Endothelial cell of umbilical vein (primary cell): Measurements from ENCODE around the gene KRABD2.

Experiments
- BruUV-seq: library from RNA; stranded (reverse); fragments of 400-500 nt; replicated peaks from 2 replicates; lab custom pipeline; 2021; lab: Mats Ljungman, UMichigan
- CTCF ChIA-PET: fragments of 300-600, 350-600 bp; sonication (Branson Sonifier 250); formaldehyde crosslinking; loops from one replicate; lab custom pipeline; 2021; ENCODE audit warnings: antibody characterized with exemption, inconsistent platforms; lab: Charles Lee
- POLR2A ChIA-PET: fragments of 300-600, 350-600 bp; sonication (Branson Sonifier 250); formaldehyde crosslinking; loops from one replicate; lab custom pipeline; 2021; ENCODE audit warnings: antibody characterized with exemption, inconsistent platforms; lab: Charles Lee
- DNase-seq: peaks from one replicate; pipeline ENCODE4 v3.0.0-alpha.2; 2011; ENCODE audit warnings: low read depth, low spot score
- FAIRE-seq: peaks from 2 replicates; lab custom pipeline; 2011; peaks lifted over from hg19 to GRCh38; lab: Jason Lieb, UNC
- H2AFZ ChIP-seq: 2 replicates; pipeline ENCODE4 v1.6.0; 2012; ENCODE audit warnings: low read depth, low read length, control low read depth, inconsistent platforms
- H3K27ac ChIP-seq: 2 replicates; pipeline ENCODE4 v1.5.1; 2011; ENCODE audit warnings: low read depth, mild to moderate bottlenecking, control low read depth, low read length, moderate library complexity; ENCODE audit not compliant: insufficient read depth
- H3K27me3 ChIP-seq, 2 experiments: 2 replicates each; pipeline versions ENCODE4 v1.6.0 to v1.6.1; 2011; ENCODE audit warnings: low read length in 2 of 2, mixed read lengths in 1 of 2; ENCODE audit not compliant: control insufficient read depth in 2 of 2, insufficient read depth in 2 of 2
- H3K36me3 ChIP-seq, 2 experiments: 2 replicates in 1 of 2; 3 replicates in 1 of 2; pipeline ENCODE4 v1.5.1; 2011; ENCODE audit warnings: low read length in 2 of 2, mild to moderate bottlenecking in 1 of 2, moderate library complexity in 1 of 2; ENCODE audit not compliant: control insufficient read depth in 2 of 2, insufficient read depth in 2 of 2; ENCODE audit errors: extremely low read depth in 1 of 2
- H3K4me1 ChIP-seq: 3 replicates; pipeline ENCODE4 v1.5.1; 2011; ENCODE audit warnings: mild to moderate bottlenecking, low read length; ENCODE audit not compliant: control insufficient read depth, insufficient read depth; ENCODE audit errors: extremely low read depth
- H3K4me2 ChIP-seq: 2 replicates; pipeline ENCODE4 v1.6.1; 2011; ENCODE audit warnings: low read length, control low read depth, mixed read lengths; ENCODE audit not compliant: insufficient read depth
- H3K4me3 ChIP-seq, 3 experiments: fragments of 200-600 bp in 1 of 3; sonication (generic), shearing (Covaris generic) in 1 of 3; replicated peaks in 1 of 3; 2 replicates each; pipeline ENCODE4 v1.5.1; 2011 to 2016; ENCODE audit warnings: control low read depth in 3 of 3, low read length in 3 of 3, mild to moderate bottlenecking in 2 of 3, inconsistent platforms in 1 of 3, low read depth in 1 of 3, moderate library complexity in 1 of 3; ENCODE audit not compliant: insufficient read depth in 1 of 3
- H3K79me2 ChIP-seq: 2 replicates; pipeline ENCODE4 v1.6.0; 2012; ENCODE audit warnings: low read length, inconsistent platforms; ENCODE audit not compliant: control insufficient read depth, insufficient read depth
- H3K9ac ChIP-seq: replicated peaks from 2 replicates; pipeline ENCODE3; 2011; ENCODE audit warnings: low read length, control low read depth; ENCODE audit not compliant: insufficient read depth; ENCODE audit errors: extremely low read depth
- H3K9me1 ChIP-seq: replicated peaks from 3 replicates; pipeline ENCODE4 v1.6.0; 2011; ENCODE audit warnings: mild to moderate bottlenecking, low read length; ENCODE audit not compliant: control insufficient read depth, insufficient read depth; ENCODE audit errors: extremely low read depth
- H3K9me3 ChIP-seq: replicated peaks from 2 replicates; pipeline ENCODE4 v1.5.1; 2012; ENCODE audit warnings: low read length, inconsistent platforms; ENCODE audit not compliant: control insufficient read depth, insufficient read depth
- H4K20me1 ChIP-seq: replicated peaks from 2 replicates; pipeline ENCODE3; 2011; ENCODE audit warnings: mild to moderate bottlenecking, low read length; ENCODE audit not compliant: control insufficient read depth, insufficient read depth; ENCODE audit errors: extremely low read depth
- EZH2 ChIP-seq: IDR thresholded peaks from 2 replicates; pipeline ENCODE4 v1.6.1; 2012; ENCODE audit warnings: borderline replicate concordance, low read depth, mild to moderate bottlenecking, moderate library complexity, low read length, inconsistent platforms; ENCODE audit not compliant: severe bottlenecking
- FOS ChIP-seq: IDR thresholded peaks from 2 replicates; pipeline ENCODE4 v1.6.1; 2011; ENCODE audit warnings: mild to moderate bottlenecking, low read length, moderate library complexity, borderline replicate concordance; ENCODE audit not compliant: insufficient read depth
- GATA2 ChIP-seq: IDR thresholded peaks from 2 replicates; pipeline ENCODE4 v1.7.0; 2011; ENCODE audit warnings: low read depth, mild to moderate bottlenecking, moderate library complexity, mixed read lengths, low read length; ENCODE audit not compliant: insufficient read length, insufficient read depth
- JUN ChIP-seq: IDR thresholded peaks from 2 replicates; pipeline ENCODE4 v1.6.1; 2011; ENCODE audit warnings: borderline replicate concordance, low read depth; ENCODE audit not compliant: insufficient read length, insufficient read depth
- MYC ChIP-seq: IDR thresholded peaks from one replicate; pipeline ENCODE4 v1.6.1; 2011; ENCODE audit warnings: mild to moderate bottlenecking, low read depth, low read length
- POLR2A ChIP-seq: IDR thresholded peaks from 2 replicates; pipeline ENCODE4 v1.6.1; 2012; ENCODE audit warnings: low read depth, mild to moderate bottlenecking, control low read depth, low read length
- POLR2AphosphoS5 ChIP-seq: IDR thresholded peaks from 2 replicates; pipeline ENCODE4 v1.6.1; 2012; ENCODE audit warnings: low read depth, mild to moderate bottlenecking, control low read depth, low read length, moderate library complexity; ENCODE audit not compliant: insufficient read depth
- dilution Hi-C: fragments of 300-500 bp; cut with MboI; formaldehyde crosslinking; loops from one replicate; pipeline ENCODE4 v1.15.0; 2019; ENCODE audit warnings: low sequenced_read_pairs; ENCODE audit not compliant: extremely low pct_ligation_motif_present
- intact Hi-C: fragments of 100-400 bp; cut with micrococcal nuclease; formaldehyde crosslinking; loops from one replicate; pipeline ENCODE4 v1.10.0; 2022
- TF ChIP-seq, protein P1 (sequence below), 2 donors: IDR thresholded peaks; 1 replicate in 1 of 2; 2 replicates in 1 of 2; pipeline ENCODE4 v1.5.1; 2011; ENCODE audit warnings: low read length in 2 of 2, mild to moderate bottlenecking in 2 of 2, moderate library complexity in 2 of 2, control low read depth in 1 of 2, inconsistent platforms in 1 of 2, low read depth in 1 of 2; ENCODE audit not compliant: insufficient read depth in 1 of 2; ENCODE audit errors: extremely low read depth in 1 of 2
- TF ChIP-seq, protein P2 (sequence below): IDR thresholded peaks from 2 replicates; pipeline ENCODE4 v1.6.1; 2011; ENCODE audit not compliant: insufficient read depth, insufficient read length

Gene KRABD2

DNA sequence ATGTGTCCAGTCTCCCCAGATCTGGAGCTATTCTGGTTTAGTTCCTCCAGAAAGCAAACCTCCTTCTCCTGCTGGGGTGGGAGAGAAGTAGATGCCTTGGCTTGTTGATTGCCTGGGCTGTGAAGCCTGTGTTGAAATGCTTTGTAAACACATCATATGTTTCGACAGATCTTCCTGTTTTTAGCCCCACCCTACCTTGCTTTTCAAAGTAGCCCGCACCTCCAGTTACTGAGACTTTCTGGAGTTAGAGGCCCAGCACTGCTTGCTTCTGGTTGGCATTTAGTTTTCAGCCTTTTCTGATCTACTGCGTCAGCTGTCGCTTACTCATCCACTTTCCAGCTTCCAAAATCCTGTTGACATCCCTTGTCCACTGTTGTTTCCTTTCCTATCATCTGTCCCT lies 41.3 kb upstream of the KRABD2 start:
- intact Hi-C loops (no loop called here), dilution Hi-C loops (no loop called here)
- no TSS peak for BruUV-seq
- no peaks in the 10 kb centered on the region for H4K20me1 ChIP-seq
- no peaks in the 10 kb centered on the region for H3K79me2 ChIP-seq
- DNase-seq = no peak
- FAIRE-seq = no peak
- peaks cover 2 to 6% of the 10 kb centered on the region in 2 experiments for H3K27me3 ChIP-seq
- CTCF ChIA-PET = interaction anchor here (4.0 kb wide), 1 partner anchor 8 kb away, joined by 29 read pairs; no protein-coding TSS in a partner anchor
- H3K4me3 ChIP-seq = no peak overlapping the region
- H2AFZ ChIP-seq = no peak overlapping the region
- no peaks in the 10 kb centered on the region for H3K9me3 ChIP-seq
- TF ChIP-seq POLR2AphosphoS5 = no peak
- TF ChIP-seq JUN = no peak
- TF ChIP-seq, protein P1, sequence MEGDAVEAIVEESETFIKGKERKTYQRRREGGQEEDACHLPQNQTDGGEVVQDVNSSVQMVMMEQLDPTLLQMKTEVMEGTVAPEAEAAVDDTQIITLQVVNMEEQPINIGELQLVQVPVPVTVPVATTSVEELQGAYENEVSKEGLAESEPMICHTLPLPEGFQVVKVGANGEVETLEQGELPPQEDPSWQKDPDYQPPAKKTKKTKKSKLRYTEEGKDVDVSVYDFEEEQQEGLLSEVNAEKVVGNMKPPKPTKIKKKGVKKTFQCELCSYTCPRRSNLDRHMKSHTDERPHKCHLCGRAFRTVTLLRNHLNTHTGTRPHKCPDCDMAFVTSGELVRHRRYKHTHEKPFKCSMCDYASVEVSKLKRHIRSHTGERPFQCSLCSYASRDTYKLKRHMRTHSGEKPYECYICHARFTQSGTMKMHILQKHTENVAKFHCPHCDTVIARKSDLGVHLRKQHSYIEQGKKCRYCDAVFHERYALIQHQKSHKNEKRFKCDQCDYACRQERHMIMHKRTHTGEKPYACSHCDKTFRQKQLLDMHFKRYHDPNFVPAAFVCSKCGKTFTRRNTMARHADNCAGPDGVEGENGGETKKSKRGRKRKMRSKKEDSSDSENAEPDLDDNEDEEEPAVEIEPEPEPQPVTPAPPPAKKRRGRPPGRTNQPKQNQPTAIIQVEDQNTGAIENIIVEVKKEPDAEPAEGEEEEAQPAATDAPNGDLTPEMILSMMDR (IDR thresholded peaks at IDR 0.05; ENCODE audit: extremely low read depth in 1 of 2, insufficient read depth in 1 of 2, low read depth in 1 of 2, low read length in 2 of 2) = no peak
- TF ChIP-seq, protein P2, sequence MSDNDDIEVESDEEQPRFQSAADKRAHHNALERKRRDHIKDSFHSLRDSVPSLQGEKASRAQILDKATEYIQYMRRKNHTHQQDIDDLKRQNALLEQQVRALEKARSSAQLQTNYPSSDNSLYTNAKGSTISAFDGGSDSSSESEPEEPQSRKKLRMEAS = no peak
- TF ChIP-seq MYC = no peak
- no peak for TF ChIP-seq FOS
- no peak for TF ChIP-seq GATA2
- TF ChIP-seq EZH2 = no peak
- no peak for TF ChIP-seq POLR2A
- no peak overlapping the region for H3K27ac ChIP-seq
- POLR2A ChIA-PET = interaction anchor here (0.5 kb wide), 1 partner anchor 21 kb away, joined by 3 read pairs; no protein-coding TSS in a partner anchor
- H3K4me1 ChIP-seq = peaks cover 12% of the 10 kb centered on the region
- no peaks in the 10 kb centered on the region for H3K9me1 ChIP-seq
- no peak overlapping the region for H3K9ac ChIP-seq
- no peak overlapping the region for H3K4me2 ChIP-seq
- H3K36me3 ChIP-seq = no peaks in the 10 kb centered on the region
